Thymus (tissue), 2 donors: ENCODE data around the gene DOLPP1. TPM values are rescaled to one million over a fixed set of nuclear protein-coding genes. Genes with fewer than 3 reads are reported as not detected.

Experiments used
- polyA plus RNA-seq: library from polyadenylated mRNA; stranded (reverse); fragments of 200-250 nt; gene quantifications from one replicate; pipeline ENCODE4 v1.2.3, GENCODE V29; 2013
- total RNA-seq: library from RNA; stranded (reverse); fragments of 120-200 nt; gene quantifications from one replicate; pipeline ENCODE4 v1.2.4, GENCODE V29; 2013
- donor health status: healthy.

The DOLPP1 gene
- total and polyA plus RNA-seq, 2 donors: 9.6 to 12.7 TPM

Other genes with a start within 250 kb of the DOLPP1 start
- gene KYAT1, start 199.2 kb upstream of the DOLPP1 start, total RNA-seq: 16.1 TPM
- 9.9 TPM for gene KYAT1, start 199.2 kb upstream of the DOLPP1 start, polyA plus RNA-seq
- 9.5 TPM for gene LRRC8A, start 199.0 kb upstream of the DOLPP1 start, total RNA-seq
- 10.3 TPM for gene LRRC8A, start 199.0 kb upstream of the DOLPP1 start, polyA plus RNA-seq
- gene PHYHD1, start 160.1 kb upstream of the DOLPP1 start, total RNA-seq: 9.7 TPM
- gene PHYHD1, start 160.1 kb upstream of the DOLPP1 start, polyA plus RNA-seq: 25.6 TPM
- gene DOLK, start 133.5 kb upstream of the DOLPP1 start, total RNA-seq: 7.6 TPM
- gene DOLK, start 133.5 kb upstream of the DOLPP1 start, polyA plus RNA-seq: 8.0 TPM
- 22.0 TPM for gene NUP188, start 133.4 kb upstream of the DOLPP1 start, total RNA-seq
- gene NUP188, start 133.4 kb upstream of the DOLPP1 start, polyA plus RNA-seq: 19.2 TPM
- 65.7 TPM for gene SH3GLB2, start 52.8 kb upstream of the DOLPP1 start, total RNA-seq
- gene SH3GLB2, start 52.8 kb upstream of the DOLPP1 start, polyA plus RNA-seq: 134 TPM
- 14.4 TPM for gene MIGA2, start 44.5 kb upstream of the DOLPP1 start, total RNA-seq
- gene MIGA2, start 44.5 kb upstream of the DOLPP1 start, polyA plus RNA-seq: 43.0 TPM
- gene CRAT, start 29.7 kb downstream of the DOLPP1 start, total RNA-seq: 4.1 TPM
- 9.4 TPM for gene CRAT, start 29.7 kb downstream of the DOLPP1 start, polyA plus RNA-seq
- gene PTPA, start 30.3 kb downstream of the DOLPP1 start, total RNA-seq: 68.3 TPM
- gene PTPA, start 30.3 kb downstream of the DOLPP1 start, polyA plus RNA-seq: 70.1 TPM
- 4.2 TPM for gene IER5L, start 97.2 kb downstream of the DOLPP1 start, total RNA-seq
- 13.7 TPM for gene IER5L, start 97.2 kb downstream of the DOLPP1 start, polyA plus RNA-seq